Cardiac fibroblast (primary cell): ENCODE results near the gene CRTAC1.

Experiments used
- DNase-seq, 2 donors: peaks; one replicate each; pipeline versions ENCODE4 v3.0.0 to v3.0.0-alpha.2; 2010; ENCODE audit warnings: low read depth in 2 of 2
- H3K4me3 ChIP-seq, 2 donors: replicated peaks in 1 of 2; 1 replicate in 1 of 2; 2 replicates in 1 of 2; pipeline ENCODE4 v1.5.1; 2011; ENCODE audit warnings: low read depth in 2 of 2, low read length in 2 of 2, mild to moderate bottlenecking in 2 of 2, moderate library complexity in 1 of 2
- TF ChIP-seq, protein P1 (sequence below): IDR thresholded peaks from one replicate; pipeline ENCODE4 v1.5.1; 2011; ENCODE audit warnings: low read depth, mild to moderate bottlenecking, low read length, inconsistent platforms

The CRTAC1 gene

DNA sequence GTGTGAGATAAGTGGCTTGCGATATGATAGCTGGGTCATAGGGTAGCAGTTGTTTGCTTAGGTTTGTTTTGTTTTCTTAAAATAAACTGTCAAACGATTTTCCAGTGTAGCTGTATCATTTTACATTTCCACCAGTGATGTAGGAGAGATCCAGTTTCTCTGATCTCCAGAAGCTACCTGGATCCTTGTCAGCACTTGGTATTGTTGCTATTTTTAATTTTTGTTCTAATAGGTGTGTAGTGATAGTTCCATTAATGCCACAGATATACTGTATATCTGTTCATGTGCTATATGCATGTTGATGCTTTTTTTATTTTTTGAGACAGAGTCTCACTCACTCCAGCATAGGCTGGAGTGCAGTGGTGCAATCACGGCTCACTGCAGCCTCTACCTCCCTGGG lies 136.3 kb downstream of the CRTAC1 start:
- no peak for DNase-seq

DNA sequence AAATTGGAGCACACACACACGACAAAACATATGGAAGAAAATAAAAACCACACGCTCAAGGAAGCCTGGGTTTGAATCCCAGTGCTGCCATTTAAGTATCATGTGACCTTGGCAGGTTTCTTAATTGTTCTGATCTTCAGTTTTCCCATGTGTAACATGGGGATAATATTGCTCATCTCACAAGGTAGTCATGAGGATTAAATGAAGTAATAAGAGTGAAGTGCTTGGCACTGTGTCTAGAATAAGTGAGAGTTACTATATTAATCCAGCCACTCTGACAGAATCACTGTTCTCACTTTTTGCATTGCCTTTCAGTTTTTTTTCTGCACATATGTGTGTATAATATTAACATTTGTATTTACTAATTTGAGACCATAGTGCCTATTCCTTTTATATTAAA lies 137.5 kb downstream of the CRTAC1 start:
- DNase-seq: no peak
- H3K4me3 ChIP-seq: no peak overlapping the region
- TF ChIP-seq, protein P1, sequence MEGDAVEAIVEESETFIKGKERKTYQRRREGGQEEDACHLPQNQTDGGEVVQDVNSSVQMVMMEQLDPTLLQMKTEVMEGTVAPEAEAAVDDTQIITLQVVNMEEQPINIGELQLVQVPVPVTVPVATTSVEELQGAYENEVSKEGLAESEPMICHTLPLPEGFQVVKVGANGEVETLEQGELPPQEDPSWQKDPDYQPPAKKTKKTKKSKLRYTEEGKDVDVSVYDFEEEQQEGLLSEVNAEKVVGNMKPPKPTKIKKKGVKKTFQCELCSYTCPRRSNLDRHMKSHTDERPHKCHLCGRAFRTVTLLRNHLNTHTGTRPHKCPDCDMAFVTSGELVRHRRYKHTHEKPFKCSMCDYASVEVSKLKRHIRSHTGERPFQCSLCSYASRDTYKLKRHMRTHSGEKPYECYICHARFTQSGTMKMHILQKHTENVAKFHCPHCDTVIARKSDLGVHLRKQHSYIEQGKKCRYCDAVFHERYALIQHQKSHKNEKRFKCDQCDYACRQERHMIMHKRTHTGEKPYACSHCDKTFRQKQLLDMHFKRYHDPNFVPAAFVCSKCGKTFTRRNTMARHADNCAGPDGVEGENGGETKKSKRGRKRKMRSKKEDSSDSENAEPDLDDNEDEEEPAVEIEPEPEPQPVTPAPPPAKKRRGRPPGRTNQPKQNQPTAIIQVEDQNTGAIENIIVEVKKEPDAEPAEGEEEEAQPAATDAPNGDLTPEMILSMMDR: no peak

More for the DNA sequence above, 136.3 kb downstream of the CRTAC1 start:
- no peak overlapping the region for H3K4me3 ChIP-seq
- TF ChIP-seq, protein P1: no peak

DNA sequence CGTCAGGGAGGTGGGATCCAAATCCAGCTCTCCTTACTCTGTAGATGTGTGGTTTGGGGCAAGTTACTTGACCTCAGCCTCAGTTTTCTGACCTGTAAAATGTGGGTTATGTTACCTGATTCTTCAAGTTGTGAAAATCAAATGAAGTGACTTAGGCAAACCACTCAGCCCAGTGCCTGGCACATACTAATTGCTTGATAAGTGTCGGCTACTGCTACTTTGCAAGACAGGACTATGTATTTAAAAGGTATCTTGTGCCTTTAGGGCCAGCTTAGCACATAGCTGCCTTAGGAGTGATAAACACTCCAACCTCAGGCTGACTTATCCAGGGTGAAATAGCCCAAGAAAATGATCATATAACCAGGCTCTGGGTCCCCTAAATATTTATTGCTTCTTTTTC lies 137.9 kb downstream of the CRTAC1 start:
- TF ChIP-seq, protein P1: no peak
- no peak overlapping the region for H3K4me3 ChIP-seq
- DNase-seq: no peak

DNA sequence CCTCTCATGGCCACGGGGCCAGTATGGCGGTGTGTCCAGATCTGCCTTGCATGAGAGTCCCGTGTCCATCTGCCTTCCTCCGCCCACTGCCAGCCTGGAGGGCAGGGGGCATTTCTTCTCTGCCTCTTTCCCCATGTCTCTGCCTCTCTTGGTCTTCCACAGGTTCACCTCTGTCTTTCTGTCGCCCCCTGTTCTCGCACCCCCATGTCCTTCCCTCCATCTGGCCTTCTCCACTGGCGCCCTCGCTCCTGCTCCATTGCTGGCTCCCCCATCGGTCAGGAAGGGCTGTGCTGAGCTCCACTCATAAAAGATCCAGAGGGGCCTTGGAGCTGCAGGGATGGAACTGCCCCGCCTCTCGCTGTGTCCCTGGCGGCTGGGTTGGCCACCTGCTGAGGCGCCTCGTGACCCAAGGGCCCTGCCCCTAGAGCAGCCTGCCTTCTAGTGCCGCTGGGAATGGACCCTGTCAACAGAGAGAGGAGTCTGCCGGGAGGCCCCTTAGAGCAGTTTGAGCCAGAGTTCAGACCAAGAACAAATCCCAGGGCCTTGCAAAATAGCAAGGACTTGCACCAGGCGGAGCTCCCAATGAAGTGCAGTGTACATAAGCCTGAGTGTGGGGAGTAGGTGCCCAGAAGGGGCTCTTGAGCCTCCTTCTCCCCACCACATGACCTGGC lies 138.8 kb downstream of the CRTAC1 start:
- no peak for DNase-seq
- no peak overlapping the region for H3K4me3 ChIP-seq
- TF ChIP-seq, protein P1: no peak

DNA sequence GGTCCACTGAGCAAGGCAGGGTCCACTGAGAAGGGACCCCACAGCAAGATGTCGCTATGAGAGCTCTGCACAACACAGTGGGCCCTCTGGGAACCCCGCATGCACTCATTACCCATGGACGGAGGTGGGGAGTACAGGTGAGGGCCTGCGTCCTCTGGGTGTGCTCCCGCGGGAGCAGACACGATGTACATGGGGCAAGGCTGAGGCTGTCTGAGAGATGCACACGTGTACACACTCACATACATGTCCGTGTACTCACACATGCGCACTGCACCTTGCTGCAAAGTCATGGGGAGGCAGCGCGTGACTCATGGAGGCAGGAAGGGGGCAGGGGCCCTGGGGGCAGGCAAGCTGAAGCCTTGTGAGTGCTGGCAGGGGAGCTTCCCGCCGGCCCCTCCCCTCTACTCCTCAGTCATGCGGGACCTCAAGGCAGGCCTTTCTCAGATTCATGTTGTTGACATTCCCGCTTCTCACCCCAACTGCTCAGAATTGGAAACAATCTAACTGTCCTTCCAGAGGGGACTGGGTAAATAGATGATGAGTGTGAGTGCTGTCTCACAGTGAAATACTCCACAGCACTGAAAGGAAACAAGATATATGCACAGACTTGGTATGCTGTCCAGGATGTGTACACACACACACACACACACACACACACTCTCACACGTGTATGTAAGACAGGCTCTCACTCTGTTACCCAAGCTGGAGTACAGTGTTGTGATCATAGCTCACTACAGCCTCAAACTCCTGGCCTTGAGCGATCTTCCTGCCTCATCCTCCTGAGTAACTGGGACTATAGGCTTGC lies 140.8 kb downstream of the CRTAC1 start:
- peak; percentile 11 to 36 for DNase-seq
- TF ChIP-seq, protein P1: no peak
- no peak overlapping the region for H3K4me3 ChIP-seq

DNA sequence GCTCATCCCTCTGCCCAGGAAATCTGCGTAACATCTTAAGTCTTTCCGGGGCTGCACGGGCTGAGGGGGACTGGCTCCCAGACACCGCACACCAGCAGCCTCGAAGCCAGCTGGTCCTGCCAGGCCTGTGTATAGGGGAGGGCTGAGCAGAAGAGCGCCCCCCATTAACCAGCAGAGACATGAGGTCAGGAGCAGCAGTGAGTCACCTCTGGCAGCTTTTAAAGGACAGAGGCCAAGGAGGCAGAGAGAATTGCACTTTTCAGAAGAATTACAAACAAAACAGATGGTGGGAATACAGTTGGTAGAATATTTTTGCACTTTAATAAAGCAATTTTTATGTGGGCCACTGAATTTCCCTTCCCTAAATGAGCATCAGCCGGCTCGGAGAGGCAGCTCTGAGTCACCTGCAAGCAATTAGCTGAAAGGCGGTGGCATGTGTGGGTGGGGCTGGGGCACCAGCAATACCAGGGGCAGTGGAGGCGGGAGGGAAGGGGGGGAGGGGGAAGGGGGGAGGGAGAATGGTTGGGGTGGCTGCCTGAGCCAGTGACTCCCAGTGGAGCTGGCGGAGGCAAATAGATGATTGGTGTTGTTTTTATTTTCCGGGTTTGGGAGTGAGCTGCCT lies 141.7 kb downstream of the CRTAC1 start:
- TF ChIP-seq, protein P1: no peak
- peak; percentile 11 to 15 for DNase-seq
- H3K4me3 ChIP-seq: no peak overlapping the region
